H9 (cell line): Measurements from ENCODE around the gene DAPK1. TPM values are rescaled to one million over a fixed set of nuclear protein-coding genes. Genes with fewer than 3 reads are reported as not detected.

Experiments
- DNase-seq: peaks from one replicate; pipeline ENCODE4 v3.0.0-alpha.2; 2017
- H2AFZ ChIP-seq: one replicate; pipeline ENCODE4 v1.6.1; 2013; ENCODE audit warnings: mild to moderate bottlenecking, low read length, control low read depth, moderate library complexity
- H2AK5ac ChIP-seq: 2 replicates; pipeline ENCODE4 v1.6.1; 2013; ENCODE audit warnings: low read length, control low read depth, mixed read lengths; ENCODE audit not compliant: insufficient read length
- H2BK120ac ChIP-seq: one replicate; pipeline ENCODE4 v1.6.1; 2013; ENCODE audit warnings: low read depth, mild to moderate bottlenecking, low read length, control low read depth, inconsistent platforms; ENCODE audit not compliant: poor library complexity, severe bottlenecking
- H2BK12ac ChIP-seq: 2 replicates; pipeline ENCODE4 v1.6.1; 2013; ENCODE audit warnings: low read length, control low read depth, mixed read lengths, low read depth; ENCODE audit not compliant: insufficient read length
- H2BK15ac ChIP-seq: 2 replicates; pipeline ENCODE4 v1.6.1; 2013; ENCODE audit warnings: low read depth, low read length, control low read depth
- H2BK20ac ChIP-seq: one replicate; pipeline ENCODE4 v1.6.1; 2013; ENCODE audit warnings: low read depth, mild to moderate bottlenecking, low read length, control low read depth, inconsistent platforms; ENCODE audit not compliant: poor library complexity, severe bottlenecking
- H2BK5ac ChIP-seq: 2 replicates; pipeline ENCODE4 v1.6.1; 2013; ENCODE audit warnings: low read length, control low read depth, mixed read lengths; ENCODE audit not compliant: insufficient read length
- H3K14ac ChIP-seq: 2 replicates; pipeline ENCODE4 v1.6.1; 2013; ENCODE audit warnings: low read length, control low read depth; ENCODE audit not compliant: insufficient read depth
- H3K18ac ChIP-seq: 2 replicates; pipeline ENCODE4 v1.6.1; 2013; ENCODE audit warnings: low read depth, mild to moderate bottlenecking, mixed read lengths, low read length, control low read depth; ENCODE audit not compliant: insufficient read length
- H3K23ac ChIP-seq: 2 replicates; pipeline ENCODE4 v1.6.1; 2013; ENCODE audit warnings: low read length, control low read depth, mixed read lengths, low read depth; ENCODE audit not compliant: insufficient read length
- H3K23me2 ChIP-seq: 2 replicates; pipeline ENCODE4 v1.6.1; 2013; ENCODE audit warnings: low read depth, mild to moderate bottlenecking, mixed read lengths, low read length, control low read depth; ENCODE audit not compliant: insufficient read length, poor library complexity, severe bottlenecking
- H3K27ac ChIP-seq: 2 replicates; pipeline ENCODE4 v1.5.1; 2013; ENCODE audit warnings: low read length, control low read depth, mixed read lengths, low read depth; ENCODE audit not compliant: insufficient read length
- H3K27me3 ChIP-seq: 2 replicates; pipeline ENCODE4 v1.6.1; 2013; ENCODE audit warnings: low read length, control low read depth, inconsistent platforms; ENCODE audit not compliant: insufficient read depth
- H3K4ac ChIP-seq: 2 replicates; pipeline ENCODE4 v1.6.1; 2013; ENCODE audit warnings: low read depth, mild to moderate bottlenecking, control low read depth, inconsistent platforms, low read length, moderate library complexity
- H3K4me1 ChIP-seq: 2 replicates; pipeline ENCODE4 v1.6.1; 2013; ENCODE audit warnings: low read length, control low read depth, inconsistent platforms; ENCODE audit not compliant: insufficient read depth
- H3K4me2 ChIP-seq: 2 replicates; pipeline ENCODE4 v1.6.1; 2013; ENCODE audit warnings: low read length, control low read depth, mixed read lengths; ENCODE audit not compliant: insufficient read length, insufficient read depth
- H3K56ac ChIP-seq: 2 replicates; pipeline ENCODE4 v1.6.1; 2013; ENCODE audit warnings: low read depth, mild to moderate bottlenecking, mixed read lengths, low read length, control low read depth; ENCODE audit not compliant: insufficient read length
- H3K79me1 ChIP-seq: 2 replicates; pipeline ENCODE4 v1.6.1; 2013; ENCODE audit warnings: low read depth, mild to moderate bottlenecking, moderate library complexity, low read length, control low read depth, inconsistent platforms; ENCODE audit not compliant: insufficient read depth, poor library complexity, severe bottlenecking
- H3K79me2 ChIP-seq: 2 replicates; pipeline ENCODE4 v1.6.1; 2013; ENCODE audit warnings: low read length, control low read depth, inconsistent platforms; ENCODE audit not compliant: insufficient read depth
- H3K9ac ChIP-seq: 2 replicates; pipeline ENCODE4 v1.6.1; 2013; ENCODE audit warnings: low read length, control low read depth, mixed read lengths; ENCODE audit not compliant: insufficient read length; ENCODE audit errors: extremely low read depth
- H3K9me3 ChIP-seq: one replicate; pipeline ENCODE4 v1.6.1; 2013; ENCODE audit warnings: low read depth, low read length, inconsistent platforms; ENCODE audit not compliant: control insufficient read depth
- H3T11ph ChIP-seq: one replicate; pipeline ENCODE4 v1.6.1; 2013; ENCODE audit warnings: mild to moderate bottlenecking, low read length, control low read depth, inconsistent platforms
- H4K20me1 ChIP-seq: one replicate; pipeline ENCODE4 v1.6.1; 2013; ENCODE audit not compliant: control insufficient read depth, insufficient read length, insufficient read depth
- H4K5ac ChIP-seq: 2 replicates; pipeline ENCODE4 v1.6.1; 2013; ENCODE audit warnings: low read depth, mild to moderate bottlenecking, mixed read lengths, low read length, control low read depth; ENCODE audit not compliant: insufficient read length
- H4K8ac ChIP-seq: replicated peaks from 2 replicates; pipeline ENCODE4 v1.6.1; 2013; ENCODE audit warnings: low read length, control low read depth, mixed read lengths, low read depth; ENCODE audit not compliant: insufficient read length
- H4K91ac ChIP-seq: 2 replicates; pipeline ENCODE4 v1.6.1; 2013; ENCODE audit warnings: low read depth, mild to moderate bottlenecking, moderate library complexity, mixed read lengths, low read length, control low read depth; ENCODE audit not compliant: insufficient read length
- H3K27ac Mint-ChIP-seq, 3 experiments: 2 replicates in 2 of 3; 3 replicates in 1 of 3; pipeline ENCODE4 v1.8.0; 2020 to 2021; ENCODE audit warnings: mixed read lengths in 3 of 3, mild to moderate bottlenecking in 1 of 3, moderate library complexity in 1 of 3
- H3K27me3 Mint-ChIP-seq: 2 replicates; pipeline ENCODE4 v1.8.0; 2021; ENCODE audit warnings: low read depth, mild to moderate bottlenecking, moderate library complexity, mixed read lengths
- H3K36me3 Mint-ChIP-seq, 3 experiments: 2 replicates in 2 of 3; 3 replicates in 1 of 3; pipeline ENCODE4 v1.8.0; 2020 to 2021; ENCODE audit warnings: low read depth in 3 of 3, mixed read lengths in 3 of 3; ENCODE audit not compliant: insufficient read depth in 1 of 3
- H3K4me1 Mint-ChIP-seq, 2 experiments: 2 replicates each; pipeline ENCODE4 v1.8.0; 2020; ENCODE audit warnings: mixed read lengths in 2 of 2
- H3K4me3 Mint-ChIP-seq, 2 experiments: 2 replicates in 1 of 2; 3 replicates in 1 of 2; pipeline ENCODE4 v1.8.0; 2020 to 2021; ENCODE audit warnings: mild to moderate bottlenecking in 2 of 2, mixed read lengths in 2 of 2, moderate library complexity in 1 of 2
- H3K9me3 Mint-ChIP-seq, 2 experiments: 2 replicates in 1 of 2; 3 replicates in 1 of 2; pipeline ENCODE4 v1.8.0; 2020; ENCODE audit warnings: mild to moderate bottlenecking in 2 of 2, mixed read lengths in 2 of 2, moderate library complexity in 1 of 2
- WGBS: extraction: QIAGEN DNeasy Blood & Tissue Kit; methylation state at CpG from one replicate; pipeline ENCODE4 v1.1.7; 2013; ENCODE audit warnings: missing lambda C conversion rate, low lambda C conversion rate, mixed read lengths; ENCODE audit not compliant: insufficient read length; ENCODE audit errors: extremely low coverage; 5-methylcytosine and 5-hydroxymethylcytosine counted together
- total RNA-seq: library from RNA; stranded (reverse); gene quantifications from 2 replicates; pipeline ENCODE4 v1.2.1, GENCODE V29; 2021
- TF ChIP-seq, protein P1 (sequence below): fragments of 200-600 bp; sonication (generic); conservative IDR thresholded peaks from 3 replicates; pipeline ENCODE4 v1.8.0; 2021; ENCODE audit warnings: antibody characterized with exemption, mild to moderate bottlenecking

DAPK1 gene
- total RNA-seq, 1 experiment from 2014 or later, result 79.4 TPM

DNA sequence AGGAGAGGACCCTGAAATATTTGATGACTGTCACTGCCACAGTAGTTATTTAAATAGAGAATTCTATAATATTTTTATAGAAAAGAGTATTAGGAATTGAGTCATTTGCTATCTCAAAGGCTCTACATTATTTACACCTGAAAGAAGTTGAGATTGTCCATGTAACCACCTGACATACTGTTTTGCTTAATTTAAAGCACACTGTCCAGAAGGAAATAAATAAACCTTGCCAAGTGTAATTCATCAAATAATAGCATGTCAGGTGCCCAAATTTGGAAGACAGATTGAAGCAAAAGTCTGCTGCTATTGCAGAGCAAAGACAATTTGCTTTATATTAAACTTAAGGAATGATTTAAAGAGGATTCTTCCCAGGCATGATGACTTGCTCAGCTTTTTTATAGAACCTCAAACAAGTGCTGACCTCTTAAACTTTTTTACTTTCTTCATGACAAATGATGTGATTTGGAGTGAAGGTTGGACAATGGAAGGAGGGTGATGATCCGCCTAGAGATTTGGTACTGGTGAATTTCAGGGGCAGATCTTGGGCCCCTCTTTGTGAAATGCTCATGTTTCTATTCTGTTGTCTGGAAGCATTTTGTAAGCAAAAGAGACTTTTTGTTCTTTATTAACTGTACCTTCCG is 65.0 kb downstream of the DAPK1 start:
- TF ChIP-seq, protein P1, sequence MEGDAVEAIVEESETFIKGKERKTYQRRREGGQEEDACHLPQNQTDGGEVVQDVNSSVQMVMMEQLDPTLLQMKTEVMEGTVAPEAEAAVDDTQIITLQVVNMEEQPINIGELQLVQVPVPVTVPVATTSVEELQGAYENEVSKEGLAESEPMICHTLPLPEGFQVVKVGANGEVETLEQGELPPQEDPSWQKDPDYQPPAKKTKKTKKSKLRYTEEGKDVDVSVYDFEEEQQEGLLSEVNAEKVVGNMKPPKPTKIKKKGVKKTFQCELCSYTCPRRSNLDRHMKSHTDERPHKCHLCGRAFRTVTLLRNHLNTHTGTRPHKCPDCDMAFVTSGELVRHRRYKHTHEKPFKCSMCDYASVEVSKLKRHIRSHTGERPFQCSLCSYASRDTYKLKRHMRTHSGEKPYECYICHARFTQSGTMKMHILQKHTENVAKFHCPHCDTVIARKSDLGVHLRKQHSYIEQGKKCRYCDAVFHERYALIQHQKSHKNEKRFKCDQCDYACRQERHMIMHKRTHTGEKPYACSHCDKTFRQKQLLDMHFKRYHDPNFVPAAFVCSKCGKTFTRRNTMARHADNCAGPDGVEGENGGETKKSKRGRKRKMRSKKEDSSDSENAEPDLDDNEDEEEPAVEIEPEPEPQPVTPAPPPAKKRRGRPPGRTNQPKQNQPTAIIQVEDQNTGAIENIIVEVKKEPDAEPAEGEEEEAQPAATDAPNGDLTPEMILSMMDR, result no peak
- H2AFZ ChIP-seq, result no peak overlapping the region
- peaks cover 15 to 23% of the 10 kb centered on the region in 2 experiments for H3K4me1 Mint-ChIP-seq
- no peaks in the 10 kb centered on the region for H4K20me1 ChIP-seq
- no peak overlapping the region for H4K91ac ChIP-seq
- H2BK15ac ChIP-seq, result no peak overlapping the region
- H3K36me3 Mint-ChIP-seq, result peaks cover 11 to 22% (median 12%) of the 10 kb centered on the region in 3 experiments; a peak in 5 of 7 replicates
- H3K23ac ChIP-seq, result no peak overlapping the region
- H3K79me1 ChIP-seq, result peaks cover 5% of the 10 kb centered on the region
- H3K27me3 ChIP-seq, result no peaks in the 10 kb centered on the region
- no peak overlapping the region for H3K27ac ChIP-seq
- H3K18ac ChIP-seq, result no peak overlapping the region
- no CpG with 5 or more reads among the region's 2 CpGs for WGBS
- H3K4me3 Mint-ChIP-seq, result no peak overlapping the region
- H2BK20ac ChIP-seq, result no peak overlapping the region
- no peaks in the 10 kb centered on the region for H3K9me3 ChIP-seq
- H3K9me3 Mint-ChIP-seq, result no peaks in the 10 kb centered on the region
- H3K14ac ChIP-seq, result no peak overlapping the region
- no peak overlapping the region for H3K56ac ChIP-seq
- no peak overlapping the region for H3K4ac ChIP-seq
- no peak overlapping the region for H2BK12ac ChIP-seq
- H2BK120ac ChIP-seq, result no peak overlapping the region
- H4K8ac ChIP-seq, result no peak overlapping the region
- DNase-seq, result no peak
- H4K5ac ChIP-seq, result no peak overlapping the region
- no peak overlapping the region for H3T11ph ChIP-seq
- H3K9ac ChIP-seq, result no peak overlapping the region
- H3K4me2 ChIP-seq, result no peak overlapping the region
- H3K27ac Mint-ChIP-seq, result no peak overlapping the region
- H2BK5ac ChIP-seq, result no peak overlapping the region
- H3K27me3 Mint-ChIP-seq, result no peaks in the 10 kb centered on the region; the same call in 1 of the 2 replicates
- peaks cover 3% of the 10 kb centered on the region; the same call in 1 of the 2 replicates for H3K4me1 ChIP-seq
- H3K79me2 ChIP-seq, result peaks cover 5% of the 10 kb centered on the region; the same call in 1 of the 2 replicates
- no peaks in the 10 kb centered on the region for H3K23me2 ChIP-seq
- H2AK5ac ChIP-seq, result no peak overlapping the region
